DND-41 (cell line): Measurements from ENCODE around the gene AGK.

Source experiments
- ATAC-seq: fragments of 200-7000 bp; cut with Tn5 transposase; 3 replicates; pipeline ENCODE4 v1.9.1; 2021; ENCODE audit warnings: low read depth; ENCODE audit not compliant: insufficient read depth
- DNase-seq: peaks from one replicate; pipeline ENCODE4 v3.0.0-alpha.2; 2020
- H2AFZ ChIP-seq: 2 replicates; pipeline ENCODE4 v1.6.0; 2012; ENCODE audit warnings: low read depth, low read length
- H3K27ac ChIP-seq: 2 replicates; pipeline ENCODE4 v1.5.1; 2012; ENCODE audit warnings: low read length, inconsistent platforms
- H3K27me3 ChIP-seq: fragments of 200-600 bp; sonication (generic); 2 replicates; pipeline ENCODE4 v1.6.0; 2012; ENCODE audit warnings: low read length, mild to moderate bottlenecking, inconsistent platforms; ENCODE audit not compliant: insufficient read depth, poor library complexity
- H3K36me3 ChIP-seq: 2 replicates; pipeline ENCODE4 v1.5.1; 2012; ENCODE audit warnings: low read length, inconsistent platforms; ENCODE audit not compliant: insufficient read depth
- H3K4me1 ChIP-seq: 2 replicates; pipeline ENCODE4 v1.5.1; 2012; ENCODE audit warnings: mild to moderate bottlenecking, low read length; ENCODE audit not compliant: insufficient read depth
- H3K4me2 ChIP-seq: 2 replicates; pipeline ENCODE4 v1.6.0; 2012; ENCODE audit warnings: mild to moderate bottlenecking, moderate library complexity, low read length, inconsistent platforms; ENCODE audit not compliant: insufficient read depth
- H3K4me3 ChIP-seq, 2 experiments: fragments of 200-600 bp in 1 of 2; shearing (Covaris generic) in 1 of 2; 2 replicates each; pipeline ENCODE4 v1.5.1; 2012 to 2016; ENCODE audit warnings: inconsistent platforms in 2 of 2, low read length in 2 of 2, mild to moderate bottlenecking in 2 of 2, low read depth in 1 of 2, moderate library complexity in 1 of 2
- H3K79me2 ChIP-seq: 2 replicates; pipeline ENCODE4 v1.6.0; 2012; ENCODE audit warnings: low read length, inconsistent platforms; ENCODE audit not compliant: insufficient read depth
- H3K9ac ChIP-seq: 2 replicates; pipeline ENCODE4 v1.6.0; 2012; ENCODE audit warnings: low read depth, mild to moderate bottlenecking, inconsistent platforms, low read length, moderate library complexity
- H3K9me3 ChIP-seq: 2 replicates; pipeline ENCODE4 v1.5.1; 2012; ENCODE audit warnings: low read length, moderate library complexity, mild to moderate bottlenecking, inconsistent platforms; ENCODE audit not compliant: insufficient read depth, severe bottlenecking
- H4K20me1 ChIP-seq: 2 replicates; pipeline ENCODE4 v1.6.0; 2012; ENCODE audit warnings: low read length; ENCODE audit not compliant: insufficient read depth
- CTCF ChIP-seq: IDR thresholded peaks from 2 replicates; pipeline ENCODE4 v1.5.1; 2012; ENCODE audit warnings: borderline replicate concordance, low read length, moderate library complexity, mild to moderate bottlenecking; ENCODE audit not compliant: poor library complexity, severe bottlenecking; ENCODE audit errors: extremely low read depth
- EZH2 ChIP-seq: IDR thresholded peaks from 3 replicates; pipeline ENCODE4 v1.6.1; 2012; ENCODE audit warnings: borderline replicate concordance, low read depth, mild to moderate bottlenecking, moderate library complexity, low read length, inconsistent platforms; ENCODE audit not compliant: severe bottlenecking

Gene AGK

GRCh38 chr7:141671705-141672496 is 120.7 kb downstream of the AGK start:
- Histone ChIP-seq H3K36me3 (peaks cover 27% of the 10 kb centered on the region), H3K4me1 (no peaks in the 10 kb centered on the region), H4K20me1 (no peaks in the 10 kb centered on the region), H3K4me3 (no peak overlapping the region), H3K4me2 (no peak overlapping the region), H3K27ac (no peak overlapping the region), H2AFZ (no peak overlapping the region), H3K27me3 (no peaks in the 10 kb centered on the region), H3K79me2 (no peaks in the 10 kb centered on the region), H3K9ac (no peak overlapping the region), H3K9me3 (peaks cover 4% of the 10 kb centered on the region)
- TF ChIP-seq CTCF (no peak), EZH2 (no peak)
- no peak for ATAC-seq
- DNase-seq, result no peak

GRCh38 chr7:141673346-141673745 is 122.1 kb downstream of the AGK start:
- Histone ChIP-seq H3K36me3 (peaks cover 27% of the 10 kb centered on the region), H3K79me2 (no peaks in the 10 kb centered on the region), H3K9me3 (peaks cover 4% of the 10 kb centered on the region), H3K4me3 (no peak overlapping the region), H4K20me1 (no peaks in the 10 kb centered on the region), H3K4me1 (no peaks in the 10 kb centered on the region), H3K9ac (no peak overlapping the region), H3K27me3 (no peaks in the 10 kb centered on the region), H3K4me2 (no peak overlapping the region), H3K27ac (no peak overlapping the region), H2AFZ (no peak overlapping the region)
- TF ChIP-seq EZH2 (no peak), CTCF (no peak)
- DNase-seq (no peak), ATAC-seq (no peak)

GRCh38 chr7:141674171-141674671 is 123.0 kb downstream of the AGK start:
- Histone ChIP-seq H3K9me3 (peaks cover 4% of the 10 kb centered on the region), H3K9ac (no peak overlapping the region), H3K4me1 (no peaks in the 10 kb centered on the region), H3K4me3 (no peak overlapping the region), H3K4me2 (no peak overlapping the region), H3K27me3 (no peaks in the 10 kb centered on the region), H3K36me3 (peaks cover 27% of the 10 kb centered on the region), H3K79me2 (no peaks in the 10 kb centered on the region), H2AFZ (no peak overlapping the region), H4K20me1 (no peaks in the 10 kb centered on the region), H3K27ac (no peak overlapping the region)
- no peak for TF ChIP-seq CTCF
- TF ChIP-seq EZH2, result no peak
- ATAC-seq (no peak), DNase-seq (no peak)
